Prostate gland (tissue), 2 donors: ENCODE data around the gene NPVF.

Experiments
- CTCF ChIP-seq, 4 experiments: fragments of 200-600 bp in 2 of 4; fragments of 450-650 bp in 2 of 4; sonication (generic) in 2 of 4; IDR thresholded peaks; 1 replicate in 3 of 4; 2 replicates in 1 of 4; pipeline ENCODE4 v1.5.1; 2016 to 2019; ENCODE audit warnings: antibody characterized with exemption in 4 of 4, mild to moderate bottlenecking in 2 of 4, moderate library complexity in 2 of 4
- POLR2AphosphoS5 ChIP-seq: sonication (generic); formaldehyde crosslinking; IDR thresholded peaks from one replicate; pipeline ENCODE4 v1.6.1; 2017; ENCODE audit warnings: antibody characterized with exemption

- TF ChIP-seq CTCF (IDR thresholded peaks at IDR 0.05) (no peak), POLR2AphosphoS5 (no peak)
These were observed 44.0 kb upstream of the NPVF start for GRCh38 chr7:25272265-25272664.
